MG63 (cell line): Measurements from ENCODE around the gene DTX2. TPM values are rescaled to one million over a fixed set of nuclear protein-coding genes. Genes with fewer than 3 reads are reported as not detected.
A peak's percentile ranks its signal among the peaks of the same experiment; 100 is the strongest.
"Not testable (repeated sequence)": the region's sequence is repeated elsewhere in the genome, so short reads cannot be mapped to it uniquely, and the experiment has no call there.

Source experiments
- DNase-seq: peaks from one replicate; pipeline ENCODE4 v3.0.0-alpha.2; 2020
- H3K27me3 ChIP-seq: fragments of 250-450 bp; sonication (Bioruptor Pico); 2 replicates; pipeline ENCODE4 v1.5.1; 2020; ENCODE audit warnings: mild to moderate bottlenecking, moderate library complexity
- H3K36me3 ChIP-seq: fragments of 250-450 bp; sonication (Bioruptor Pico); 2 replicates; pipeline ENCODE4 v1.5.1; 2020; ENCODE audit warnings: mild to moderate bottlenecking, moderate library complexity
- H3K4me3 ChIP-seq: fragments of 250-450 bp; sonication (Bioruptor Pico); 2 replicates; pipeline ENCODE4 v1.5.1; 2020; ENCODE audit warnings: mild to moderate bottlenecking, moderate library complexity
- H3K9me3 ChIP-seq: fragments of 250-450 bp; sonication (Bioruptor Pico); 2 replicates; pipeline ENCODE4 v1.5.1; 2020; ENCODE audit warnings: mild to moderate bottlenecking, moderate library complexity
- total RNA-seq: library from RNA; depleted of rRNA; stranded (reverse); fragments of >200 nt; shearing (Covaris generic); gene quantifications from 2 replicates; pipeline ENCODE4 v1.2.3, GENCODE V29; 2014; ENCODE audit warnings: low replicate concordance; rRNA removed

The DTX2 gene
- total RNA-seq, 1 experiment from 2014 or later: 8.0 TPM

DNA sequence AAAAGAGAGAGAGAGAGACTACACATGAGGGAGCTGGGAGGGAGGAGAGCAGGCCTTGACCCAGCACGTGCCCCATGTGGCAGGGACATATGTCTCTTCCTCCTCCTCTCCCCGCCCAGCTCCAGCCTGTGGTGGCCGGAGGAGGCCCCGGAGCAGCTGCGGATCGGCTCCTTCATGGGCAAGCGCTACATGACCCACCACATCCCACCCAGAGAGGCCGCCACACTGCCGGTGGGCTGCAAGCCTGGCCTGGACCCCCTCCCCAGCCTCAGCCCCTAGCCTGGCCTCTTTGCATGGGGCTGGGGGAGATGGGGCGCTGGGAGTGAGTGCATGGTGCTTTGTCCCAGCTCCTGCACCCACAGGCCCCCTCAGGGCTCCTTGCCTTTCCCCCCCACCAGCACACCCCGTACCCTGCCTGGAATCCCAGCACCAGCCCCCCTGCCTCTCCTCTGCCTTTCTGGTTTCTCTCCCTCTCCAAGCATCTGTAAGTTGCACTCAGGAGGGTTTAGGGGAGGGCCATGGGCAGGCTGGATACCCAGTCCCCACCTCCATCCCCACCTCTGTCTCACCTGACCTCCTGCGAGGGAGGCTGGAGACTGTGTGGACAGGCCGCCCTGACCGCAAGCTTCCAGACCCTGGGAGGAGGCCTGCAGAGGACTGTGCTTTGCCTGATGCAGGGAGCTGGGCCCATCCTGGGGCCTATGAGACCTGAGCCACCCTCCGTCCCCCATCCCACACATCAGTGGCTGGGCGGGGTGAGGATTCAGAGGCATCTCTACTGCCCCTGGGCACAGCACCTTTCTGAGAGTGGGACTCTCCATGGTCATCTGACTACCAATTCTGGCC lies 53.6 kb downstream of the DTX2 start:
- Histone ChIP-seq H3K27me3 (no peaks in the 10 kb centered on the region), H3K4me3 (no peak overlapping the region), H3K9me3 (no peaks in the 10 kb centered on the region), H3K36me3 (no peaks in the 10 kb centered on the region)
- no peak for DNase-seq

DNA sequence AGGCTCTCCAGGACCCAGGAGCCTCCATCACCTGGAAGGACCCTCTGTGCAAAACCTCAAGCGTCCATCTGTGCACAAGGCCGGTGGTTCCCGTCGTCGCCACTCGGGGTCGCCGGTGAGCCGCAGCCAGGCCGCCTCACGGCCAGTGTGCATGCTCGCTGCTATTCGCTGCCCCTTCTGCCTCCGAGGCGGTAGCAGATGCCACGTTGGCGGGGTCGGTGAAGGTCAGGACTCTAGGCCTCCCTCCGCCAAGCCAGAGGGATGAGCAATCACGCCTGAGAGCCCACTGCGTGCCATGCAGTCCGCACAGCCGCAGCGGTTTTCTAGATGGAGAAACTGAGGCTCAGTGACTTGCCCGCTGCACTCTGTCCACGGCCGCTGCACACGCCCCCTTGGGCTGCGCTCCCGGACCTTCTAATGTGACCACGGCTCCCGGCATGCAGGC lies 54.5 kb downstream of the DTX2 start:
- no peak overlapping the region for H3K4me3 ChIP-seq
- no peaks in the 10 kb centered on the region for H3K36me3 ChIP-seq
- no peaks in the 10 kb centered on the region for H3K9me3 ChIP-seq
- no peak for DNase-seq
- H3K27me3 ChIP-seq: no peaks in the 10 kb centered on the region

DNA sequence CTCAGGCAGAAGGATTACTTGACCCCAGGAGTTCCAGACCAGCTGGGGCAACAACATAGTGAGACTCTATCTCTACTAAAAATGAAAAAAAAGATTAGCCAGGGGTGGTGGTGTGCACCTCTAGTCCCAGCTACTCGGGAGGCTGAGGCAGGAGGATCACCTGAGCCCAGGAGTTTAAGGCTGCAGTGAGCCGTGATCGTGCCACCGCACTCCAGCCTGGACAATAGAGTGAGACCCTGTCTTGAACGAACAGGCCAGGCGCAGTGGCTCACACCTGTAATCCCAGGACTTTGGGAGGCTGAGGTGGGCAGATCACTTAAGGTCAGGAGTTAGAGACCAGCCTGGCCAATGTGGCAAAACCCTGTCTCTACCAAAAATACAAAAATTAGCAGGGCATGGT lies 55.4 kb downstream of the DTX2 start:
- not testable (repeated sequence) for H3K4me3 ChIP-seq, H3K36me3 ChIP-seq, H3K9me3 ChIP-seq, DNase-seq, H3K27me3 ChIP-seq

DNA sequence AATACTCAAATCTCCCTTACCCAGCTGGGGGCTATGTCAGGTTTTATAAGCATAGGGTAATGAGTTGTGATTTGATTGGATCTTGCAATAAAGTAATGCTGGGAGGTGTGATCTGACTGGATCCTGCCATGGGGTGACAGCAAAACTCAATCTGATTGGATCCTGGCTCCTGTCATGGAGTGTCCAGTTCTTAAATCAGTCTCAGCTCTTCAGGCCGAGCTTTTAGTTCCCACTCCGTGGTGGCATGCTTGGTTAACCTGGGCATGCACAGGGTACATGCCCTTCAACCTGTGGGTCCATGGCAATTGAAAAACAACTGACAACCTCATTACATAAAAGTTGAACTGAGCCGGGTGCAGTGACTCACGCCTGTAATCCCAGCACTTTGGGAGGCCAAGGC lies 64.7 kb downstream of the DTX2 start:
- not testable (repeated sequence) for H3K27me3 ChIP-seq, DNase-seq, H3K36me3 ChIP-seq, H3K4me3 ChIP-seq, H3K9me3 ChIP-seq

DNA sequence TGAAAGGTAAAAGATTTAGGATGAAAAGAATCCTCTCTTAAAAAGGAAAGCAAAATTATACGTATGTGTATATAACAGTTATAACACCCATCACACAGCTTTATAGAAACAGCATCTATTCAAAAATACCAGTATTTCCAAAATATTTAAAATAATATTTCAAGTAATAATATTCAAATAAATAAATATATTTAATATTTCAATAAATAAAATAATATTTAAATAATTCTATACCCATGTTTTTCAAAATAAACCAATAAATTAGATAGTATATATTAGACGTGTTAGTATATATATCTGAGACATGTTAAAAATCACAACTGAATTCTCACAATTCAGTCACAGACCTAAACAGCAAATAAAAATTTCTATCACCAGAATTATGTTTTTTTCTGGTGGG lies 70.1 kb downstream of the DTX2 start:
- not testable (repeated sequence) for H3K27me3 ChIP-seq, DNase-seq, H3K9me3 ChIP-seq, H3K36me3 ChIP-seq, H3K4me3 ChIP-seq

DNA sequence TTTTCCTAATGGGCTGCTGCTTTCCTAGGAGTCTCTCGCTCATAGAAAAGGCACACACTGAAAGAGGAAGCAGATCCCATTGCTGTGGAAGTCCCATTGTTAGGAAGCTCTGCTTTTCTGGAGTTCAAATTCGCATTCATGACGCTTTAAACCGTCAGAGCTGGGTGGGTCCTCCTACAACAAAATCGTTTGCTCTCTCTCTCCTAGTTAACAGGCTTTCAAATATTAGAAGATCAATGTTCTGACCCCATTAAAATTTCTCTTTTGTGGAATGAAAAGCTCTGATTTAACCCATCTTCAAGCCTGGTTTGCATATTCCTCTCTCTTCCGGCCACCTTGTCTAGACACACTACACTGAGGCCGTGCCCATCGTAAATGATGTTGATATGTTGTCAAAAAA lies 81.7 kb downstream of the DTX2 start, which contains the start of gene SPDYE16:
TSS of gene SPDYE16 (minus strand) at position 101 of the 400 bp plus-strand sequence. CDS start 1,838 bp downstream, outside the sequence.
- not testable (repeated sequence) for DNase-seq, H3K4me3 ChIP-seq, H3K36me3 ChIP-seq, H3K27me3 ChIP-seq, H3K9me3 ChIP-seq

DNA sequence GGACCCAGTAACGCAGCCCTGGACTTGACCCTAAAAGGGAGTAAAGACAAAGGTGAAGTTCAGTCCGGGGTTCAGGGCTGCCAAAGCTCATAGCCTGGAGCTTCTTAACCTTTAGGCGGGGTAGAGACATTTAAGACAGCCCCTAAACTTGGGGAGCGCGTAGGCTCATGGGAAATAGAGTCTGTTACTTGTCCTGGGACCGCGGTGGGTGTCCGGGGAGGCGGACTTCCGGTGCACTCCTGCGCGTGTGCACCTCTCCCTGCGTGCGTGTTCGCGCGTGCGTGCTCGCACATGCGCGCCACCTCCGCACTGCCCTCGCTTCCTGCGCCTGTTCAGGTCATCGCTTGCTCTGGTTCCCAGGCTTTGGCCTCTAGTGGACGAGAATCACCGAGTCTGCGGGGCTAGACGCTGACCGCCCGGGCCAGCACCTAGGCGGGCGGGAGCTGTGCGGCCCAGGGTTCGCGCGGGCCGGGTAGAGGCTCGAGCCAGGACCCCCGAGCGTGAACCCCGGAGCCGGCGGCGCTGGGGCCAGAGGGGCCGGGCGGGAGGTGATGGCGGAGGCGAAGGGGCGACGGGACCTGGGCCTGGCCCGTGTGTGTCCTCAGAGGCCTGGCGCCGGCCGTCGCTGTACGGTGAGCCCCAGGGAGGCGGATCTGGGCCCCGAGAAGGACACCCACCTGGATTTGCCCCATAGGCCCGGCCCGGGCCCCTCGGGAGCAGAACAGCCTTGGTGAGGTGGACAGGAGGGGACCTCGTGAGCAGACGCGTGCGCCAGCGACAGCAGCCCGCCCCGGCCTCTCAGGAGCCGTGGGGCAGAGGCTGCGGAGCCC lies 87.7 kb downstream of the DTX2 start:
- peak overlapping the region; percentile 79 for H3K4me3 ChIP-seq
- H3K36me3 ChIP-seq, H3K27me3 ChIP-seq, H3K9me3 ChIP-seq: not testable (repeated sequence)
- DNase-seq: peak; percentile 88

DNA sequence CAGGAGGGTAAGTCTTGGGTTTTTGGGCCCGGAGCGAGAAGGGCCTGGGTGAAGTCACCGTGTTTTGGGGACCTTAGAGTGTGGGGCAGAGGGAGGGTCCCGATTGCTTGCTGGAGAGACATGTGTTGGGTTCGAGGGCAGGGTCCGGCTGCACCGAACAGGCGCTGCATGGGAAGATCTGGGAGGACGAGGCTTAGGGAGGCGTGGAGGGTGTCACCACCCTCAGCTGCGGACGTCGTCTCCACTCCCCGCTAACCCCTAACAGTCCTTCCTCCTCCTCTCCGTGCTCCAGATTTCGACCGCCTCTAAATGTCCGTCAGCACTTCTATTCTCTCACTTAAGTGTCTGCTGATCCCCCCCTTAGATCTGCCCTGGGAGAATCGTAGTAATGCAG lies 88.3 kb downstream of the DTX2 start:
- peak overlapping the region; percentile 79 for H3K4me3 ChIP-seq
- not testable (repeated sequence) for H3K27me3 ChIP-seq, H3K36me3 ChIP-seq, H3K9me3 ChIP-seq
- peak; percentile 1 for DNase-seq

DNA sequence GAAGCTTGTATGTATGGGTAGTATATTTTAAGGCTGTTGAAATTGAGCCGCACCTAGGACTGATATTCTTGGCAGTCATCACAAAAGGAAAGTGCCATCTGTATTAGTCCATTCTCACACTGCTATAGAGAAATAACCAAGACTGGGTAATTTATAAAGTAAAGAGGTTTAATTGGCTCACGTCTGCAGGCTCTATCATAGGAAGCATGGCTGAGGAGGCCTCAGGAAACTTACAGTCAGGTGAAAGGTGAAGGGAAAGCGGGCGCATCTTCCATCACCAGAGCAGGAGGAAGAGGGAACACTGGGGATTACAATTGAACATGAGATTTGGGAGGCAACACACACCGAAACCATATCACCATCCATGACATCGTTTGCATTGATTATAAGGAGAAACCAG lies 90.5 kb downstream of the DTX2 start:
- DNase-seq, H3K4me3 ChIP-seq, H3K36me3 ChIP-seq, H3K9me3 ChIP-seq, H3K27me3 ChIP-seq: not testable (repeated sequence)

Other genes starting within 250 kb of the DTX2 start
- gene HSPB1, start 159.0 kb upstream of the DTX2 start, total RNA-seq: 68.7 and 72.8 TPM in 2 replicates
- gene YWHAG, start 102.7 kb upstream of the DTX2 start, total RNA-seq: 74.2 and 95.2 TPM in 2 replicates
- not detected in 2 replicates for gene SSC4D, start 52.0 kb upstream of the DTX2 start, total RNA-seq
- gene ZP3, start 36.8 kb upstream of the DTX2 start, total RNA-seq: 0.44 and 1.7 TPM in 2 replicates
- not detected in 2 replicates for gene UPK3B, start 48.8 kb downstream of the DTX2 start, total RNA-seq
- not detected in 2 replicates for gene SPDYE16, start 81.6 kb downstream of the DTX2 start, total RNA-seq
- gene POMZP3, start 165.6 kb downstream of the DTX2 start, total RNA-seq: 0.23 TPM in 1 of 2 replicates, not detected in the other